HCT116 (cell line): ENCODE measurements around the gene MAST4.

ENCODE experiments used
- CTCF ChIP-seq, 3 experiments: fragments of 200-600 bp in 1 of 3; sonication (generic) in 1 of 3; IDR thresholded peaks in 2 of 3; conservative IDR thresholded peaks in 1 of 3; 2 replicates each; pipeline ENCODE4 v1.5.1; 2012 to 2017; ENCODE audit warnings: low read depth in 2 of 3, low read length in 2 of 3, antibody characterized with exemption in 1 of 3, borderline replicate concordance in 1 of 3, control low read depth in 1 of 3, mild to moderate bottlenecking in 1 of 3, mixed read lengths in 1 of 3, mixed run types in 1 of 3, moderate library complexity in 1 of 3; ENCODE audit not compliant: insufficient read depth in 1 of 3
- EZH2 ChIP-seq: fragments of 200-600 bp; sonication (generic); IDR thresholded peaks from 2 replicates; pipeline ENCODE4 v1.6.1; 2017; ENCODE audit warnings: antibody characterized with exemption, mixed run types
- POLR2A ChIP-seq: IDR thresholded peaks from 2 replicates; pipeline ENCODE4 v1.7.0; 2011; ENCODE audit warnings: borderline replicate concordance; ENCODE audit not compliant: insufficient read depth, insufficient read length; ENCODE audit errors: extremely low read depth
- POLR2AphosphoS5 ChIP-seq: IDR thresholded peaks from 2 replicates; pipeline ENCODE4 v1.6.1; 2011; ENCODE audit warnings: mild to moderate bottlenecking, low read depth, low read length, moderate library complexity
- YY1 ChIP-seq: IDR thresholded peaks from 2 replicates; pipeline ENCODE4 v1.6.1; 2011; ENCODE audit warnings: low read length, low read depth, moderate library complexity, mild to moderate bottlenecking; ENCODE audit not compliant: insufficient replicate concordance; ENCODE audit errors: extremely low read depth
- TF ChIP-seq, protein P1 (sequence below): IDR thresholded peaks from 2 replicates; pipeline ENCODE4 v1.6.1; 2011; ENCODE audit warnings: mild to moderate bottlenecking, low read length, moderate library complexity; ENCODE audit not compliant: insufficient replicate concordance; ENCODE audit errors: extremely low read depth

GRCh38 chr5:67031692-67032091 is 435.5 kb downstream of the MAST4 start:
- TF ChIP-seq YY1 (no peak), CTCF (IDR thresholded peaks at IDR 0.05 in 2 of 3, conservative IDR thresholded peaks at IDR 0.05 in 1 of 3; ENCODE audit: borderline replicate concordance in 1 of 3, insufficient read depth in 1 of 3, low read depth in 2 of 3, low read length in 2 of 3) (no peak), EZH2 (no peak), POLR2AphosphoS5 (no peak), POLR2A (no peak)
- TF ChIP-seq, protein P1, sequence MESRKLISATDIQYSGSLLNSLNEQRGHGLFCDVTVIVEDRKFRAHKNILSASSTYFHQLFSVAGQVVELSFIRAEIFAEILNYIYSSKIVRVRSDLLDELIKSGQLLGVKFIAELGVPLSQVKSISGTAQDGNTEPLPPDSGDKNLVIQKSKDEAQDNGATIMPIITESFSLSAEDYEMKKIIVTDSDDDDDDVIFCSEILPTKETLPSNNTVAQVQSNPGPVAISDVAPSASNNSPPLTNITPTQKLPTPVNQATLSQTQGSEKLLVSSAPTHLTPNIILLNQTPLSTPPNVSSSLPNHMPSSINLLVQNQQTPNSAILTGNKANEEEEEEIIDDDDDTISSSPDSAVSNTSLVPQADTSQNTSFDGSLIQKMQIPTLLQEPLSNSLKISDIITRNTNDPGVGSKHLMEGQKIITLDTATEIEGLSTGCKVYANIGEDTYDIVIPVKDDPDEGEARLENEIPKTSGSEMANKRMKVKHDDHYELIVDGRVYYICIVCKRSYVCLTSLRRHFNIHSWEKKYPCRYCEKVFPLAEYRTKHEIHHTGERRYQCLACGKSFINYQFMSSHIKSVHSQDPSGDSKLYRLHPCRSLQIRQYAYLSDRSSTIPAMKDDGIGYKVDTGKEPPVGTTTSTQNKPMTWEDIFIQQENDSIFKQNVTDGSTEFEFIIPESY, result no peak
